Muscle of leg (tissue), 11 donors: ENCODE data around the gene ANK3. TPM values are rescaled to one million over a fixed set of nuclear protein-coding genes. Genes with fewer than 3 reads are reported as not detected.

Source experiments
- DNase-seq: peaks from one replicate; pipeline ENCODE4 v3.0.0; 2013
- H3K27ac ChIP-seq: one replicate; pipeline ENCODE4 v1.5.1; 2013; ENCODE audit warnings: mild to moderate bottlenecking, low read length, control low read depth
- H3K27me3 ChIP-seq: one replicate; pipeline ENCODE4 v1.6.1; 2013; ENCODE audit warnings: low read length; ENCODE audit not compliant: control insufficient read depth, insufficient read depth
- H3K36me3 ChIP-seq: one replicate; pipeline ENCODE4 v1.6.1; 2013; ENCODE audit warnings: low read length; ENCODE audit not compliant: control insufficient read depth, insufficient read depth
- H3K4me1 ChIP-seq: one replicate; pipeline ENCODE4 v1.6.1; 2013; ENCODE audit warnings: low read length; ENCODE audit not compliant: control insufficient read depth, insufficient read depth
- H3K4me3 ChIP-seq: one replicate; pipeline ENCODE4 v1.5.1; 2013; ENCODE audit warnings: low read length, control low read depth
- H3K9me3 ChIP-seq: replicated peaks from 2 replicates; pipeline ENCODE4 v1.6.1; 2013; ENCODE audit warnings: low read depth, low read length; ENCODE audit not compliant: control insufficient read depth
- WGBS: methylation state at CpG from one replicate; pipeline ENCODE4 v1.1.5; 2013; ENCODE audit warnings: missing lambda C conversion rate; ENCODE audit not compliant: insufficient coverage; 5-methylcytosine and 5-hydroxymethylcytosine counted together
- polyA plus RNA-seq, 8 donors: library from polyadenylated mRNA; unstranded; fragments of 120-200 nt; gene quantifications; one replicate each; pipeline versions ENCODE4 v1.2.1 to v1.2.3, GENCODE V29; 2013; ENCODE audit warnings: inconsistent platforms in 1 of 8, low replicate concordance in 1 of 8; ENCODE audit not compliant: insufficient read length in 8 of 8, insufficient read depth in 1 of 8
- total RNA-seq: library from RNA; stranded (reverse); fragments of 120-200 nt; gene quantifications from one replicate; pipeline ENCODE4 v1.2.4, GENCODE V29; 2013

The ANK3 gene
- total and polyA plus RNA-seq, 9 donors = 64.0 to 158 (median 90.8) TPM

DNA sequence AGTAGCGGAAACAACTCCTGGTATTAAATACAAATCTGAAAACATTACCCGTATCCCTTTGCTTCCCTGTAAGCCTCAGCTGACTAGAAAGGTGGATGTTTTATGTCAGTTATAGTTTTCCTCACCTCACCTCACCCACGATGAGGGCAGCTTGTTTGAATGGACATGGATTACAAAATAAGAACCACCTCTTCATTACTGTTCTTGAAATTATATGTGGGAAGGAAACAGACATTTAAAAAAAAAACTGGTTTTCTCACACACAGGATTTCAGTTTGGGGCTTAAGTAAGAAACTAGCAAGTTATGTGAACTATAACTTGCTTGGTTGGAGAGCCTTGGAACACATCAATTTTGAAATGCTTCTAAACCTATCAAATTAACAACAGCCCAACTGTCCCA lies 250.4 kb downstream of the ANK3 start:
- Histone ChIP-seq H3K4me1 (peaks cover 10% of the 10 kb centered on the region), H3K36me3 (no peaks in the 10 kb centered on the region), H3K9me3 (no peaks in the 10 kb centered on the region), H3K27ac (no peak overlapping the region), H3K27me3 (no peaks in the 10 kb centered on the region), H3K4me3 (peak overlapping the region; percentile 44)
- no peak for DNase-seq
- WGBS = no CpG with 5 or more reads among the region's 3 CpGs

DNA sequence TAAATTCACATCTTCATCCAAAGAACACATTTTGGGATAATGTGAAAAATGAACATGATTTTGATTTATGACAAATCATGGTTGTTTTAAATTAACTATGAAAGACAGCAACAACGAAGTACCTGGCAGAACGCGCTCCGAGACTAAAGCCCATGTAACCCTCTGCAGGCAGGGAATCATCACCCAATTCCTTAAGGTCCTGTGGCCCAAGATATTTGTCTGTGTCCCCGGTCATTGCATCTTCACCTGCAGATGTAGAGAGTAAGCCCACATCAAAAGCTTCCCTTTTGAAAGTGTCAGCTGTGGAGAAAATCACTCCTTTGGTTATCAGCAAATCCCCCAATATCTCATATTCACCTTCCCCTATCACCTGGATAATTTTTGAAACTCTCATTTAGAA lies 250.8 kb downstream of the ANK3 start:
- H3K27ac ChIP-seq = no peak overlapping the region
- H3K27me3 ChIP-seq = no peaks in the 10 kb centered on the region
- H3K9me3 ChIP-seq = no peaks in the 10 kb centered on the region
- peak overlapping the region; percentile 44 for H3K4me3 ChIP-seq
- H3K4me1 ChIP-seq = peaks cover 10% of the 10 kb centered on the region
- DNase-seq = no peak
- 75% methylated on average over 4 of the region's 5 CpGs for WGBS
- no peaks in the 10 kb centered on the region for H3K36me3 ChIP-seq

DNA sequence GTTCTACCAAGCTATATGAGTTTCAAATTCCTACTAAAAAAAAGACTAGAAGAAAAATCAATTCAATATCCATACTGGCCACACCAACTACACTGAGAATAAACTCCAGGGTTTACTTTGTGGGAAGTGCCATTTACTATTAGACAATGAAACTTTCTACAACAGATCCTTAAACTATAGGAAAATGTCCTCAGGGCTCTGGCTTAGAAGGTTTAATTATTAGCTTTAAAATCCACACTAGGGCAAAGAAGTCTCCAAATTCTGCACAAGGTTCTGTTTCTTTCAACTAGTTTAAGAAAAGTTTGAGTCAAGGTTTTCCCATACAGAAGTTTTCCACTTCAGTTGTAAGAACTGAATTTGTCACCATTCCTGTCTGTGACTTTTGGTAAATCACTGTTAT lies 251.6 kb downstream of the ANK3 start:
- no peak for DNase-seq
- no peak overlapping the region for H3K27ac ChIP-seq
- H3K27me3 ChIP-seq = no peaks in the 10 kb centered on the region
- H3K36me3 ChIP-seq = no peaks in the 10 kb centered on the region
- no peak overlapping the region for H3K4me3 ChIP-seq
- H3K4me1 ChIP-seq = peaks cover 10% of the 10 kb centered on the region
- H3K9me3 ChIP-seq = no peaks in the 10 kb centered on the region

DNA sequence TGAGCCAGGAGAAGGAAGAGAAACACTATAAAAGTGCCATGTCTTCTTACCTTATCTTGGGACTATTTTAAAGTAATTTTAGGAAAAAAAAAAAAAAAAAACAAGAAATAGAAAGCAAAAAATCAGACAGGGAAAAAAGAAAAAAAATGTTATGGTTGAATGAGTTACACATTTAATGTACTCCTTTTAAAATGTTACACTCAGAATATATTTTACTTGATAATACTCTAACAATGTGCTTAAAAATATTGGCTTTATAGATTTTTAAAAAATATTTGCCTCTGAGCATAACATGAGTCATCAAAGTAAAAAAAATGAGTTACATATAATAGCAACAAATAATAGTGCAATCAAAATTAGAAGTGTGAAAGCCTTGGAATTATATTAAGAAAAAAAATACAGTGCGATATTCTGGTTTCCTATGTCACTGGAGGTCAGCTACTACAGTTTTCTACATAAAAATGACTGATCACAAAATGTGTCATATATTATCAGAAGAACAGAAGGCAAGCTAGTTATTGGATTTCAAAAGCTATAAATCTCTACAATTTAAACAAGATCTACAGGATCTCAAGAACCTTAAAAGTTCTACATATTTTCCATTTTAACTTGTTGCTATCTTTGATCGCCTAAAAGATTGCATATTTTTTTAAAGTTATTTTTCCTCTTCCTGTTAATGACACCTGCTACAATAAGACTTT lies 252.2 kb downstream of the ANK3 start:
- Histone ChIP-seq H3K36me3 (no peaks in the 10 kb centered on the region), H3K4me1 (peaks cover 10% of the 10 kb centered on the region), H3K9me3 (no peaks in the 10 kb centered on the region), H3K4me3 (no peak overlapping the region), H3K27me3 (no peaks in the 10 kb centered on the region), H3K27ac (no peak overlapping the region)
- DNase-seq = no peak
- no CpG with 5 or more reads among the region's 2 CpGs for WGBS

DNA sequence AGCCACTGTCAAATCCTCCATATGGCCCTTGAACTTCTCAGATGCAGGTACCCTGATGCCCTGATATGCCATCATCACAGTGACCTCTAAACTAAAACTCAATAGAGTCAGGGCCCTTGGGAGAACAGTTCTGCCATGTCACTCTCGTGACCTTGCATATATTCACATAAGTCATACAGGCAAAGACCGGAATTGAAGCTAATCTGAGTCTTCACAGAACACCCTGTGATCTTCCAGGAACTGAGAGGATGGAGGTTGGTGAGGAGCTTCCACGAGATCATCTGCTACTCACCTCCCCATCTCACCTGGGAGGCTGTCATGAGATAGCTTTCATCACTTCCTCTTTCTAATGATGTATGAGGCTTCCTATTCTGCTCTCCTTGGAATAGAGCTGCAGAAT lies 254.7 kb downstream of the ANK3 start:
- H3K9me3 ChIP-seq = no peaks in the 10 kb centered on the region
- H3K4me3 ChIP-seq = no peak overlapping the region
- H3K36me3 ChIP-seq = no peaks in the 10 kb centered on the region
- no peaks in the 10 kb centered on the region for H3K27me3 ChIP-seq
- no peak overlapping the region for H3K27ac ChIP-seq
- H3K4me1 ChIP-seq = no peaks in the 10 kb centered on the region
- WGBS = 80% methylated on average over 1 of the region's 3 CpGs
- no peak for DNase-seq

DNA sequence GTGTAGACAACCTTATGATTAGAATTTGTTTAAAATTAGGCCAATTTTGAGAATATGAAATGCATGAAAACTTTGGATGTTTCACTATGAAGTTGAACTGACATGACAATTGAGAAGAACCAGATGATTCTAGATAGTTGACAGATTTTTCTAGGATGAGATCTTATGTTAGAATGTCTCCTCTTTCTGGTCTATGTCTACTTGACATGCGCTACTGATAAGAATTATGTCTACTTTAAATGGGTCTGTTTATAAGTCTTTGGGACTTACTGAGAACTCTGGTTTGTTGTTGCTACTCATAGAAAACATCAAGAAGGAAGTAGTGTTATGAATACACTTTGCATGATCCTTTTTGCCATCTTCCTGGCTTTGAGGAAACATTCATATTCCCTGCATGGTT lies 255.1 kb downstream of the ANK3 start:
- no CpG with 5 or more reads among the region's 1 CpG for WGBS
- Histone ChIP-seq H3K36me3 (no peaks in the 10 kb centered on the region), H3K9me3 (no peaks in the 10 kb centered on the region), H3K4me3 (no peak overlapping the region), H3K4me1 (no peaks in the 10 kb centered on the region), H3K27me3 (no peaks in the 10 kb centered on the region), H3K27ac (no peak overlapping the region)
- no peak for DNase-seq

DNA sequence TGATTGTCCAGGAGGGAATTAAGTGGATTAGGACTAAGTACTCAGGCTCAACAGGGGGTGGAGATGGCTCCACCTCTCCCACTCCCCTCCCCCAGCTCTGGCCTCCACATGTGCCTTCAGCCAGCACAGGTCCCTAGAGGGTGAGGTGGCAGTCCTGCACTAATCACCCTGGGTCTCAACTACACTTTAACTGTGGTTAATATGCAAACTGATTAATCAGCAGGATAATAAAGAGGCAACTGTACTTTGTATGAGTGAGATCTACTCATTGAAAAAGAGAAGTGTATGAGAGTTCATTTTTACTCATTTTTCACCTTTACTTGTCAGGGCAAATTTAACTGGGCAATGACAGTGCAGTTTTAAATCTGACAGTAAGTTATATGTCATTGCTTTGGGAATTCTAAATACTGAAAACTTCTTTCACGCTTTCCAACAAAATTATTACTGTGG lies 259.5 kb downstream of the ANK3 start:
- WGBS = no CpG with 5 or more reads among the region's 1 CpG
- Histone ChIP-seq H3K27me3 (no peaks in the 10 kb centered on the region), H3K4me3 (no peak overlapping the region), H3K9me3 (no peaks in the 10 kb centered on the region), H3K4me1 (no peaks in the 10 kb centered on the region), H3K36me3 (no peaks in the 10 kb centered on the region), H3K27ac (no peak overlapping the region)
- no peak for DNase-seq

DNA sequence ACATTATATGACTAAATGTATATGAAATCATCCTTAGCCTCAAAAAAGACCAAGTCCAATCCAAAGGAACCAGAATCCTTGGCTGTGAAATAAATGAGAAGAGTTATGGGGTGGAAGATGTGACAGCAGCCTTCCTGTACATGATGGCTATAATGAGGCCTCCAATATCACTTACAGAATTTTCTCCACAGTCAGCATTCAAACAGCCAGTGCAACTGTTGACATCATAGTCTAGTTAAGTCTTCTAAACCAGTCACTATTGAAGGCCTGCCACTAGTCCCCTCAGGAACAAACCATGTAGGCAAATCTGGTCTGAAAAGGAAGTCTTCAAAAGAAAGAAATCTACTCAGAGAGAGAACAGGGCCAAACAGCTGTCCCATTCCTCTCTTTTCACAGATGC lies 263.8 kb downstream of the ANK3 start:
- H3K9me3 ChIP-seq = no peaks in the 10 kb centered on the region
- no peak overlapping the region for H3K4me3 ChIP-seq
- no peaks in the 10 kb centered on the region for H3K27me3 ChIP-seq
- no peaks in the 10 kb centered on the region for H3K36me3 ChIP-seq
- H3K4me1 ChIP-seq = no peaks in the 10 kb centered on the region
- DNase-seq = no peak
- no peak overlapping the region for H3K27ac ChIP-seq

DNA sequence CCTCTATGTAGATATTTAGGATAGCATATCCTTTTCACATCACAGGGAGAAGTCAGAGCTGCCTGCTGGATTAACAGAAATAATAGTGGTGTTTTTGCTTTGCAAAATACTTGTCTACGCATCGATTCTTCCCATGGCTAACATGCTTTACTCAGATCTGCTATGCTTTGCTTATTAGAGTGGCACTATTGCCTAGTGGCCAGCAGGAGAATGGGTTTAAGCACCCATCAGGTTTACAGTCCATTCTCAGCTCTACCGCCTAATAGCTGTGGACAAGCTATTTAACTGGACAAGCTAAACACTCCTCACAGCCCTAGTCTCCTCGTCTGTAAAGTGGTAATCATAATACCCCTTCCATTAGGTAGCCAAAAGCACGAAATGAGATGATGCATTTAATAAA lies 265.1 kb downstream of the ANK3 start:
- Histone ChIP-seq H3K9me3 (peaks cover 4% of the 10 kb centered on the region), H3K4me1 (no peaks in the 10 kb centered on the region), H3K27ac (no peak overlapping the region), H3K27me3 (no peaks in the 10 kb centered on the region), H3K36me3 (no peaks in the 10 kb centered on the region), H3K4me3 (no peak overlapping the region)
- WGBS = 100% methylated on average over 2 of the region's 5 CpGs
- no peak for DNase-seq

DNA sequence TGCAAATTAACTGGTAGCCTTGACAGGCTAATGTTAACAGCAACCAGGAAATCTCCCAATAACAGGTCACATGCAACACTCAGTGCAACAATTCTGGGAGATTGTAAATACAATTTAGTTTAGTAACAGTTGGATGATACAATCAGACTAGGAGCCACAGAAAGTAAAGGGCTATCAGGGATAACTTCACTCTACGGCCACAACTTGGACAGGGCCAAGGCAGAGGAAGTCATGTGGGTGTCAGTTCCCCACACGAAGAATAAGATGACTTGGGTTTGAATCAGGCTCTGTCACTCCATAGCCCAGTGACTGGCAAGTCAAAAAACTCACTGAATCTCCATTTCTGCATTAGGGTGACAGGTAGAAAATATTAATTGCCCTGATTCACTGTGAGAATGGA lies 266.0 kb downstream of the ANK3 start:
- no peak for DNase-seq
- Histone ChIP-seq H3K9me3 (peaks cover 4% of the 10 kb centered on the region), H3K4me3 (no peak overlapping the region), H3K27me3 (no peaks in the 10 kb centered on the region), H3K27ac (no peak overlapping the region), H3K4me1 (no peaks in the 10 kb centered on the region), H3K36me3 (no peaks in the 10 kb centered on the region)
- 70% methylated on average over 2 of the region's 2 CpGs for WGBS

DNA sequence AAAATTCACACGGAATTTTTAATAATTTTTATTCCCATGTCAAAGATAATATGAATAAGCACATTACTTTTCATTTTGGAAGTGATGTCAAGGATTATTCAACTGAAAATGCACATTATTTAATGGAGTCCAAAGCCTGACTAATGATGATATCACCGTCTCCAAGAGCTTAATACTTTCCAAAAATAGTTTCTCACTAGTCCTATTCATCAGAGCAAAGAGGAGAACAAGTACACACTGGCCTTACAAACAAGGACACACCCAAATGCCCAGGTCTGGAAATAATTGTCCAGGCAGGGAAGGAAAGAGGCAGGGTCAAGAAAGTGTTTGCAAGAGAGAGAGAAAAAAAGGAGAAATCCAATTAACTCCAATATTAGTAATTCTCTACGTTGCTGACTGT lies 266.5 kb downstream of the ANK3 start:
- WGBS = no CpG with 5 or more reads among the region's 3 CpGs
- Histone ChIP-seq H3K4me1 (no peaks in the 10 kb centered on the region), H3K36me3 (no peaks in the 10 kb centered on the region), H3K27me3 (no peaks in the 10 kb centered on the region), H3K9me3 (peaks cover 4% of the 10 kb centered on the region), H3K4me3 (no peak overlapping the region), H3K27ac (no peak overlapping the region)
- DNase-seq = peak; percentile 42
